NCI-H2227 treated with DMSO at 0.1 percent for 48 hours (cell line): Measurements from ENCODE around the gene MYO15B.

Experiments
- DNase-seq: peaks from one replicate; lab custom pipeline; 2025; lab: John Stamatoyannopoulos, UW

The MYO15B gene

GRCh38 chr17:75602644-75603043 is 15.0 kb downstream of the MYO15B start:
- no peak for DNase-seq

DNA sequence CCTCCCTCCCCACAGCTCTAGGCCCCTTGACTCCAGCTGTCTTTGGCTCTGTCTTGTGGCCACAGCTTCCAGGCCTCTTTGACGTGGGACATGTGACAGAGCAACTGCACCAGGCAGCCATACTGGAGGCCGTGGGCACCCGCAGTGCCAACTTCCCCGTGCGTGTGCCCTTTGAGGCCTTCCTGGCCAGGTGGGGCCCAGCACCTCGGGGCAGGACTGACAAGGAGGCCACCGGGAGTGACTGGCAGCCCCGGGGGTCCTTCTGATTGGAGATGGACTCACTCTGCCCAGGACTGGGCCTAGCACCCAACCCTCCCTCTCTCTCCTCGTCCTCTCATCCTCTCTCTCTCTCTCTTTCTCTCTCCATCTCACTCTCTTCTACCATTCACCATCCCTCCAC is 15.5 kb downstream of the MYO15B start:
- DNase-seq, result no peak

DNA sequence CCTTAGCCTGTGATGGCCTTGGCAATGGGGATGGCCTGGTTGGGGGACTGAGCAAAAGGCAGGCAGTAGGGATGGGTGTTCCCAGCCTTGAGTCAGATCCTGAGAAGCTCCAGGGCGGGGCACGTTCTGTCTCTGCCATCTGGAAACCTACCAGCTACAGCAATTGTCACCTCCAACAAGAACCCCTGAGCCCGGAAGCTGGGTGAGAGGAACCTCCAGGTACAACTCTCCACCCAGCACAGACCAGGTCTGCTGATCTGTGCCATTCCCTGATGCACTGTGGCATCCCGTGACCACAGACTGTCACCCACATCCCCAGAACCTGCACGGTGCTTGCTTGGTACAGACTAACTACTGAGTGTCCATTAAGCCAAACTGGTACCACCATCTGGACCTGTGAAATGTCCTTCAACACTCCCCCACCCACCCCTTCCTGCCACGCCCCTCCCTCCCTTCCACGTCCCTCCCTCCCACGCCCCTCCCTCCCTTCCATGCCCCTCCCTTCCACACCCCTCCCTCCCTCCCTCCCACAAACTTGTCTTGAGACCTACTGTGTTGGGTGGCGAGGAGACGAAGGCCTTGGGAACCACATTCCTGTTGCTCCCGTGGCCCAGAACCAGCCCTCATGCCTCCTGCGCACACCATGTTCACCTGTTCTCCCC is 16.6 kb downstream of the MYO15B start:
- DNase-seq, result no peak

- DNase-seq, result no peak
These were observed 18.2 kb downstream of the MYO15B start for GRCh38 chr17:75605790-75606189.

DNA sequence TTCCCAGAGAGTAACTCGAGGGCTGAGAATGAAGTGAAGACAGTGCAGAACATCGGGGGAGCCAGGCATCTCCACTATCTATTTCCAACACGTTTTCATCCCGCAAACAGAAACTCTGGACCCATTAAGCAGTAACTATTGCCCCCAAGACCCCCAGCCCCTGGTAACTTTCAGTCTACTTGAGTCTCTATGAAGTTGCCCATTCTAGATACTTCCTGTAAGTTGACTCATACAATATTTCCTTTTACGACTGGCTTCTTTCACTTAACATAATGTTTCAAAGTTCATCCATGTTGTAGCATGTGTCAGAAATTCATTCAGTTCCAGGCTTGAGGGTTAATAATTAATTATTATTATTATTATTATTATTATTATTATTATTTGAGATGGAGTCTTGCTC is 19.5 kb downstream of the MYO15B start:
- no peak for DNase-seq

GRCh38 chr17:75610103-75610984 is 22.7 kb downstream of the MYO15B start:
- DNase-seq, result no peak

DNA sequence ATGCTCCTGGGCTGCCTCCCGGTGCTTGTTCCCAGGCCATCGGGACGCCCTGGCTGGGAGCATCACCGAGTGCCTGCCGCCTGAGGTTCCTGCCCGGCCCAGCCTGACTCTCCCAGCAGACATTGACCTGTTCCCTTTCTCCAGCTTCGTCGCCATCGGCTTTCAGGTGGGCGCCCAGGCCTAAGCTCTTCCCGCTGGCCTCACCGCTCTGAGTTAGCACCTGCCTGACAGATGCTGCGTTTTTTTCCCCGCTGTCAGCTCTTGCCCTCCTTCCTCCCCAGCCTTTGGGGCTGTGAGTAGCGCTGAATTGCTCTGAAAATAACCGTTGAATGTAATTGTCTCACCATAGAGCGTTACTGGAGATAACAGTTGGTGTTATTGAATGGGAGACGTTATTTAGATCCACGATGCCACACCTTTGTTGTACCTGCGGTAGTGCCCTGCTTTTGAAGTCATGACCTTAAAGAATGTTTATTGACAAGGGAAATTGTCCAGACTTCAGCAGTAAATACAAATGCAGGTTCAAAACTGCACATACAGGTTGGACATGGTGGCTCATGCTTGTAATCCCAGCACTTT is 24.3 kb downstream of the MYO15B start:
- no peak for DNase-seq

DNA sequence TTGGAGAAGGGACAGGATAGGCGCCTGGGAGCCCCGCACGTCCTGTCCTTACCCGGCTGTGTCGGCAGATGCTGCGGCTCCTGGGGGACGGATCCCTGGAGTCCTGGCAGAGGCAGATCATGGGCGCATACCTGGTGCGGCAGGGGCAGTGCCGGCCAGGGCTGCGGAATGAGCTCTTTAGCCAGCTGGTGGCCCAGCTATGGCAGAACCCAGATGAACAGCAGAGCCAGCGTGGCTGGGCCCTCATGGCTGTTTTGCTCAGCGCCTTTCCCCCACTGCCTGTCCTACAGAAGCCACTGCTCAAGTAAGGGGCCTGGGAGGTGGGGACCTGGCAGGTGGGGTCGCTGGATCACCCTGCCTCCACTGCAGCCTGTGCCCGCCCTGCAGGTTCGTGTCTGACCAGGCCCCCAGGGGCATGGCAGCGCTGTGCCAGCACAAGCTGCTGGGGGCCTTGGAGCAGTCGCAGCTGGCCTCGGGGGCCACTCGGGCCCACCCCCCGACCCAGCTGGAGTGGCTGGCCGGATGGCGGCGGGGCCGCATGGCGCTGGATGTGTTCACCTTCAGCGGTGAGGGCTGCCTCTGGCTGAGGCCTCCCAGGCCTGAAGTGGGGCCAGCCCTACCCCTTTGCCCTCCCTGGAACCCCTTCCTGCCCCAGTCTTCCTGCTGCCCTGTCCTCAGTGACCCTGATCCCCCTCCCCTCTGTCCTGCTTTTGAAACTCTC is 25.5 kb downstream of the MYO15B start:
- no peak for DNase-seq

- DNase-seq, result no peak
These were observed 26.4 kb downstream of the MYO15B start for GRCh38 chr17:75614006-75614405.

- no peak for DNase-seq
These were observed 27.1 kb downstream of the MYO15B start for GRCh38 chr17:75614556-75615270.

- no peak for DNase-seq
These were observed 27.7 kb downstream of the MYO15B start for GRCh38 chr17:75615301-75615700.

GRCh38 chr17:75616521-75617122 is 29.0 kb downstream of the MYO15B start:
- DNase-seq, result no peak

DNA sequence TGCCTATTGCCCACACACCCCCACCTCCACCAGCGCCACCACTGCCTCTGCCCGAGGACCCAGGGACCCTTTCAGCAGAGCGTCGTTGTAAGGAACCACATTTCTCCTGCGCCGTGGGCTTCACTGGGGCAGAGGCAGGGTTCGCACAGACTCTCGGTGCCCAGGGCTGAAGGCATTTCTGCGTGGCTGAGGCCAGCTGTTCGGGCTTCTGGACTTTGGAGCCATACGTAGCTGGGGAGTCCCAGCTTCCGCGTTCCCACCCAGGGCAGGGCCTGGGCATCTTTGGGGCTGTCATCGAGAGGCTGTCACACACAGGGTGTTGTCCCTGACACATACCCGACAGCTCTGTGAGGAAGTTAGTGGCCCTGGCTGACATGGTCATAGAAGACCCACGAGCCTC is 29.6 kb downstream of the MYO15B start:
- no peak for DNase-seq

DNA sequence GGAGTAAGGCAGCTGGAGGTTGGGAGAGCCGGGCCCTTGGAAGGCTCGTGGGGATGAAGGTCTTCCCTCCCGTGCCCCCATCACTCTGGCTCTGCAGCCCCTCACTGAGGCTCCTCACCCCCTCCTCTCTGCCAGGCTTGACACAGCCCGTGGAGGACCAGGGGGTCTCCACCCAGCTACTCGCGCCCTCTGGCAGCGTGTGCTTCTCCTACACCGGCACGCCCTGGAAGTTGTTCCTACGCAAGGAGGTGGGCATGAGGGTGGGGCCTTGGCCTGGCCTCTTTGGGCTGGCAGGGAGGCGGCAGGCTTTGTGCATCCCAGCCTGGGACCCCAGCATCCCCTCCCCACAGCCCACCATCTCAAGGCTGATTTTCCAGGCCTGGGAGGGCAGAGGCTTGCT is 30.1 kb downstream of the MYO15B start:
- no peak for DNase-seq

DNA sequence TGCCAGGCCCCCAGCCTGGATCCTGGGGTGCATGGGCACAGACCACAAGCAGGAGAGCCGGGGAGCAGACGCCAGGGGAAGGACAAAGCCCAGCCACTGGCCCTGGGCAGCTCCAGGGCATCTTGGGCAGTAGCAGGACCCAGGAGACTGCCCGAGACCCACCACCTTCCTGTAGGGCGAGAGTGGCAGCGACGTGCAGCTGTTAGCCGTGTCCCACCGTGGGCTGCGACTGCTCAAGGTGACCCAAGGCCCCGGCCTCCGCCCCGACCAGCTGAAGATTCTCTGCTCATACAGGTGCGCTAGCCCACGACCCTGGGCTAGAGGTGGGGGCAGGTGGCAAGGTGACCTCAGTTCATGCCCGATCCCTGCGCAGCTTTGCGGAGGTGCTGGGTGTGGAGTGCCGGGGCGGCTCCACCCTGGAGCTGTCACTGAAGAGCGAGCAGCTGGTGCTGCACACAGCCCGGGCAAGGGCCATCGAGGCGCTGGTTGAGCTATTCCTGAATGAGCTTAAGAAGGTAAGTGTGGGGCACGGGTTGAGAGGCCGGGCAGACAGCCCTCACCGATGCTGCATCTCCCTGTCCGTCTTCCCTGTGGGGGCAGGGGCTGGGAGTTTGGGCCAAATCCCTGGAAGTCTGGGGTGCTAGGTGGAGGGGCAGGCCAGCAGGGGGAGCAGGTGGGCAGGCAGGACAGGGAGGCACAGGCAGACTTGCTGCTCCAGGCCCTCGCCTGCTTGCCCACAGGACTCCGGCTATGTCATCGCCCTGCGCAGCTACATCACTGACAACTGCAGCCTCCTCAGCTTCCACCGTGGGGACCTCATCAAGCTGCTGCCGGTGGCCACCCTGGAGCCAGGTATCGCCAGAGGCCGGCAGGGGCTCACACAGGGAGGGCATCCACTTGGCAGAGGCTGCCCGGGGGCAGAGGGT is 32.2 kb downstream of the MYO15B start:
- DNase-seq, result no peak

- no peak for DNase-seq
These were observed 33.9 kb downstream of the MYO15B start for GRCh38 chr17:75621489-75621888.

DNA sequence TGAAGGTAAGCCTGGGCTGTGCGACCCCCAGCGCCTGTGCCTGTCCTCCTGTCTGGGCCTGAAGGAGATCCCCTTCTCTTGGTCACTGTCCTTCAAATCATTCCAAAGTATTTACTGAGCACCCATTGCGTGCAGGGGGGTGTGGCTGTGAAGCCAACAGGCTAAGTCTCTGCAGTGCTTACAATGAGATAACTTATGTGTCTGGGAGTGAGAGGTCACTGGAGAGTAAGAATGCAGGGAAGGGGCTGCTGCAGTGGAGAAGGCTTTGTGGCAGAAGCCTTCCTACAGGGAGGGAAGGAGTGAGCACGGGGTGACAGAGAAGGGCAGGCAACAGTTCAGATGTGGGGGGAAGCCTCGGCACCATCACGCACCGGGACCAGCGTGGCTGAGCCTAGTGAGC is 34.5 kb downstream of the MYO15B start:
- no peak for DNase-seq

GRCh38 chr17:75622771-75623273 is 35.2 kb downstream of the MYO15B start:
- no peak for DNase-seq

- DNase-seq, result no peak
These were observed 35.8 kb downstream of the MYO15B start for GRCh38 chr17:75623386-75623785.

GRCh38 chr17:75624021-75624420 is 36.4 kb downstream of the MYO15B start:
- no peak for DNase-seq
